ENCODE results near the gene GLDC.

GLDC gene

GRCh38 chr9:6673326-6674025 lies 27.9 kb upstream of the GLDC start:
- no peak for DNase-seq (ENCODE audit: low read depth)
- H3K4me3 ChIP-seq (ENCODE audit: low read length): no peak overlapping the region
- TF ChIP-seq CTCF (conservative IDR thresholded peaks at IDR 0.05; ENCODE audit: low read length): no peak

- no peak for DNase-seq (ENCODE audit: low read depth)
- no peak for TF ChIP-seq CTCF (conservative IDR thresholded peaks at IDR 0.05; ENCODE audit: low read length)
- no peak overlapping the region for H3K4me3 ChIP-seq (ENCODE audit: low read length)
Measured at GRCh38 chr9:6672118-6672517, 26.6 kb upstream of the GLDC start.

- no peak overlapping the region for H3K4me3 ChIP-seq (ENCODE audit: low read length)
- no peak for TF ChIP-seq CTCF (conservative IDR thresholded peaks at IDR 0.05; ENCODE audit: low read length)
- DNase-seq (ENCODE audit: low read depth): no peak
Measured at GRCh38 chr9:6671416-6671815, 25.9 kb upstream of the GLDC start.

- H3K4me3 ChIP-seq (ENCODE audit: low read length): no peak overlapping the region
- no peak for DNase-seq (ENCODE audit: low read depth)
- no peak for TF ChIP-seq CTCF (conservative IDR thresholded peaks at IDR 0.05; ENCODE audit: low read length)
Measured at GRCh38 chr9:6669881-6670280, 24.4 kb upstream of the GLDC start.

GRCh38 chr9:6667633-6668280 lies 22.2 kb upstream of the GLDC start:
- no peak overlapping the region for H3K4me3 ChIP-seq (ENCODE audit: low read length)
- peak; percentile 58 for TF ChIP-seq CTCF (conservative IDR thresholded peaks at IDR 0.05; ENCODE audit: low read length)
- DNase-seq (ENCODE audit: low read depth): peak; percentile 25

- no peak for DNase-seq (ENCODE audit: low read depth)
- no peak for TF ChIP-seq CTCF (conservative IDR thresholded peaks at IDR 0.05; ENCODE audit: low read length)
Measured at GRCh38 chr9:6667080-6667479, 21.6 kb upstream of the GLDC start.

GRCh38 chr9:6665628-6666027 lies 20.1 kb upstream of the GLDC start:
- DNase-seq (ENCODE audit: low read depth): no peak
- TF ChIP-seq CTCF (conservative IDR thresholded peaks at IDR 0.05; ENCODE audit: low read length): no peak
- H3K4me3 ChIP-seq (ENCODE audit: low read length): no peak overlapping the region

More at GRCh38 chr9:6667080-6667479, 21.6 kb upstream of the GLDC start:
- H3K4me3 ChIP-seq (ENCODE audit: low read length): no peak overlapping the region
